PFSK-1 (cell line): ENCODE measurements around the gene MAPKBP1.

Experiments
- POLR2AphosphoS5 ChIP-seq: IDR thresholded peaks from 2 replicates; pipeline ENCODE4 v1.6.1; 2012; ENCODE audit warnings: low read depth, mild to moderate bottlenecking, control low read depth, low read length, moderate library complexity
- REST ChIP-seq, 2 experiments: IDR thresholded peaks; 2 replicates each; pipeline versions ENCODE4 v1.6.1 to v1.8.0; 2011 to 2012; ENCODE audit warnings: low read depth in 2 of 2, low read length in 2 of 2, control low read depth in 1 of 2, inconsistent platforms in 1 of 2, mild to moderate bottlenecking in 1 of 2, moderate library complexity in 1 of 2; ENCODE audit not compliant: insufficient read depth in 1 of 2
- SIN3A ChIP-seq: IDR thresholded peaks from 2 replicates; pipeline ENCODE4 v1.6.1; 2012; ENCODE audit warnings: mild to moderate bottlenecking, low read length, moderate library complexity, borderline replicate concordance; ENCODE audit not compliant: insufficient read depth
- TAF1 ChIP-seq: IDR thresholded peaks from 2 replicates; pipeline ENCODE4 v1.6.1; 2012; ENCODE audit warnings: low read length, control low read depth, borderline replicate concordance; ENCODE audit not compliant: insufficient read depth

- TF ChIP-seq TAF1, result peak; percentile 29; the same call in 1 of the 2 replicates
- no peak for TF ChIP-seq REST (IDR thresholded peaks at IDR 0.05; ENCODE audit: insufficient read depth in 1 of 2, low read depth in 2 of 2, low read length in 2 of 2)
- peak; percentile 56; the same call in 1 of the 2 replicates for TF ChIP-seq POLR2AphosphoS5
- no peak; the same call in 1 of the 2 replicates for TF ChIP-seq SIN3A
These were observed at the start of gene MAPKBP1 for GRCh38 chr15:41774062-41774881.
